ENCODE data around the gene BCAS3.

BCAS3 gene

GRCh38 chr17:61324950-61325349, 647.3 kb downstream of the BCAS3 start:
- Histone ChIP-seq H3K9me3 (ENCODE audit: insufficient read depth, low read length) (no peaks in the 10 kb centered on the region), H3K4me1 (ENCODE audit: low read length) (no peaks in the 10 kb centered on the region), H3K79me2 (ENCODE audit: low read length) (no peaks in the 10 kb centered on the region), H4K20me1 (ENCODE audit: insufficient read depth, low read length) (no peaks in the 10 kb centered on the region), H2AFZ (ENCODE audit: low read depth, low read length) (no peak overlapping the region), H3K27me3 (ENCODE audit: low read depth, low read length) (no peaks in the 10 kb centered on the region; the same call in 1 of the 2 replicates), H3K27ac (ENCODE audit: low read length) (no peak overlapping the region), H3K4me2 (ENCODE audit: low read length) (no peak overlapping the region), H3K36me3 (replicated peaks; ENCODE audit: low read depth, low read length) (no peaks in the 10 kb centered on the region), H3K9ac (ENCODE audit: low read length) (no peak overlapping the region), H3K4me3 (ENCODE audit: low read length) (no peak overlapping the region)
- no peak for TF ChIP-seq EZH2phosphoT487 (IDR thresholded peaks at IDR 0.05; ENCODE audit: low read depth)
- TF ChIP-seq CTCF (IDR thresholded peaks at IDR 0.05; ENCODE audit: low read depth, low read length) = no peak

GRCh38 chr17:61325382-61326073, 647.9 kb downstream of the BCAS3 start:
- Histone ChIP-seq H3K4me2 (ENCODE audit: low read length) (no peak overlapping the region), H3K27ac (ENCODE audit: low read length) (no peak overlapping the region), H3K4me3 (ENCODE audit: low read length) (no peak overlapping the region), H3K27me3 (ENCODE audit: low read depth, low read length) (no peaks in the 10 kb centered on the region; the same call in 1 of the 2 replicates), H3K9ac (ENCODE audit: low read length) (no peak overlapping the region), H3K9me3 (ENCODE audit: insufficient read depth, low read length) (no peaks in the 10 kb centered on the region), H3K36me3 (replicated peaks; ENCODE audit: low read depth, low read length) (no peaks in the 10 kb centered on the region), H3K4me1 (ENCODE audit: low read length) (no peaks in the 10 kb centered on the region), H2AFZ (ENCODE audit: low read depth, low read length) (no peak overlapping the region), H3K79me2 (ENCODE audit: low read length) (no peaks in the 10 kb centered on the region), H4K20me1 (ENCODE audit: insufficient read depth, low read length) (no peaks in the 10 kb centered on the region)
- TF ChIP-seq CTCF (IDR thresholded peaks at IDR 0.05; ENCODE audit: low read depth, low read length) (no peak), EZH2phosphoT487 (IDR thresholded peaks at IDR 0.05; ENCODE audit: low read depth) (no peak)

GRCh38 chr17:61326330-61326729, 648.7 kb downstream of the BCAS3 start:
- Histone ChIP-seq H4K20me1 (ENCODE audit: insufficient read depth, low read length) (no peaks in the 10 kb centered on the region), H2AFZ (ENCODE audit: low read depth, low read length) (no peak overlapping the region), H3K27me3 (ENCODE audit: low read depth, low read length) (no peaks in the 10 kb centered on the region; the same call in 1 of the 2 replicates), H3K79me2 (ENCODE audit: low read length) (no peaks in the 10 kb centered on the region), H3K27ac (ENCODE audit: low read length) (no peak overlapping the region), H3K4me1 (ENCODE audit: low read length) (no peaks in the 10 kb centered on the region), H3K36me3 (replicated peaks; ENCODE audit: low read depth, low read length) (no peaks in the 10 kb centered on the region), H3K4me2 (ENCODE audit: low read length) (no peak overlapping the region), H3K4me3 (ENCODE audit: low read length) (no peak overlapping the region), H3K9ac (ENCODE audit: low read length) (no peak overlapping the region), H3K9me3 (ENCODE audit: insufficient read depth, low read length) (no peaks in the 10 kb centered on the region)
- TF ChIP-seq CTCF (IDR thresholded peaks at IDR 0.05; ENCODE audit: low read depth, low read length) (no peak), EZH2phosphoT487 (IDR thresholded peaks at IDR 0.05; ENCODE audit: low read depth) (no peak)

- TF ChIP-seq CTCF (IDR thresholded peaks at IDR 0.05; ENCODE audit: low read depth, low read length) = no peak
- no peak for TF ChIP-seq EZH2phosphoT487 (IDR thresholded peaks at IDR 0.05; ENCODE audit: low read depth)
- no peaks in the 10 kb centered on the region for H3K79me2 ChIP-seq (ENCODE audit: low read length)
- H3K27me3 ChIP-seq (ENCODE audit: low read depth, low read length) = no peaks in the 10 kb centered on the region; the same call in 1 of the 2 replicates
- H3K36me3 ChIP-seq (replicated peaks; ENCODE audit: low read depth, low read length) = no peaks in the 10 kb centered on the region
- no peak overlapping the region for H2AFZ ChIP-seq (ENCODE audit: low read depth, low read length)
- no peak overlapping the region for H3K9ac ChIP-seq (ENCODE audit: low read length)
- no peak overlapping the region for H3K4me3 ChIP-seq (ENCODE audit: low read length)
- no peak overlapping the region for H3K4me2 ChIP-seq (ENCODE audit: low read length)
- no peaks in the 10 kb centered on the region for H3K4me1 ChIP-seq (ENCODE audit: low read length)
- no peaks in the 10 kb centered on the region for H4K20me1 ChIP-seq (ENCODE audit: insufficient read depth, low read length)
- H3K27ac ChIP-seq (ENCODE audit: low read length) = no peak overlapping the region
- no peaks in the 10 kb centered on the region for H3K9me3 ChIP-seq (ENCODE audit: insufficient read depth, low read length)
Observed at GRCh38 chr17:61328351-61328750, 650.7 kb downstream of the BCAS3 start.

Measured in OCI-LY3 (cell line).